ENCODE results near the gene COPB2.
"Not testable (repeated sequence)": the region's sequence is repeated elsewhere in the genome, so short reads cannot be mapped to it uniquely, and the experiment has no call there.

COPB2 gene

GRCh38 chr3:139389552-139390368 lies at the start of gene COPB2:
COPB2 (minus strand) TSS chr3:139389647; CDS start chr3:139389550, 97 bp downstream.
- peak; percentile 98 to 100 for DNase-seq

- DNase-seq, result no peak
Measured at GRCh38 chr3:139434764-139435307, 45.4 kb upstream of the COPB2 start.

GRCh38 chr3:139434228-139434627 lies 44.8 kb upstream of the COPB2 start:
- no peak for DNase-seq

- DNase-seq, result no peak
Measured at GRCh38 chr3:139433089-139433488, 43.6 kb upstream of the COPB2 start.

GRCh38 chr3:139430493-139430892 lies 41.0 kb upstream of the COPB2 start:
- DNase-seq, result no peak

- DNase-seq, result peak; percentile 76 to 91
Measured at GRCh38 chr3:139427283-139428060, 38.0 kb upstream of the COPB2 start.

GRCh38 chr3:139425745-139426400 lies 36.4 kb upstream of the COPB2 start:
- no peak for DNase-seq

GRCh38 chr3:139423232-139423631 lies 33.8 kb upstream of the COPB2 start:
- no peak for DNase-seq

GRCh38 chr3:139421460-139421859 lies 32.0 kb upstream of the COPB2 start:
- DNase-seq, result no peak

- DNase-seq, result no peak
Measured at GRCh38 chr3:139421040-139421439, 31.6 kb upstream of the COPB2 start.

- no peak for DNase-seq
Measured at GRCh38 chr3:139418144-139418543, 28.7 kb upstream of the COPB2 start.

GRCh38 chr3:139416275-139416674 lies 26.8 kb upstream of the COPB2 start:
- no peak for DNase-seq

GRCh38 chr3:139414608-139415224 lies 25.3 kb upstream of the COPB2 start:
- DNase-seq, result no peak

GRCh38 chr3:139412891-139413290 lies 23.4 kb upstream of the COPB2 start:
- DNase-seq, result not testable (repeated sequence)

GRCh38 chr3:139401155-139401554 lies 11.7 kb upstream of the COPB2 start:
- not testable (repeated sequence) for DNase-seq

- DNase-seq, result no peak
Measured at GRCh38 chr3:139396707-139397106, 7.3 kb upstream of the COPB2 start.

GRCh38 chr3:139394116-139394515 lies 4.7 kb upstream of the COPB2 start:
- no peak for DNase-seq

- peak in 1 of 2 experiments; percentile 42 for DNase-seq
Measured at GRCh38 chr3:139388821-139389551, 461 bp downstream of the COPB2 start.

- no peak for DNase-seq
Measured at GRCh38 chr3:139388077-139388476, 1.4 kb downstream of the COPB2 start.

- DNase-seq, result not testable (repeated sequence)
Measured at GRCh38 chr3:139382291-139382690, 7.2 kb downstream of the COPB2 start.

GRCh38 chr3:139380575-139380974 lies 8.9 kb downstream of the COPB2 start:
- DNase-seq, result no peak

Data from NCI-H446 (cell line).